HUDEP-2 (cell line): ENCODE data around the gene NCAM1.

Source experiments
- DNase-seq, 76 experiments: peaks; one replicate each; lab custom pipeline; 2025; ENCODE audit not compliant: unreplicated experiment in 76 of 76; lab: John Stamatoyannopoulos, UW

NCAM1 gene

GRCh38 chr11:113121746-113122145 is 160.5 kb downstream of the NCAM1 start:
- no peak for DNase-seq

- DNase-seq: no peak
These were observed 162.8 kb downstream of the NCAM1 start for GRCh38 chr11:113124006-113124405.

GRCh38 chr11:113124578-113124977 is 163.4 kb downstream of the NCAM1 start:
- no peak for DNase-seq

GRCh38 chr11:113129261-113129992 is 168.2 kb downstream of the NCAM1 start:
- no peak for DNase-seq

- no peak for DNase-seq
These were observed 170.0 kb downstream of the NCAM1 start for GRCh38 chr11:113131036-113131775.

GRCh38 chr11:113133071-113133470 is 171.9 kb downstream of the NCAM1 start:
- no peak for DNase-seq

- DNase-seq: no peak
These were observed 173.4 kb downstream of the NCAM1 start for GRCh38 chr11:113134626-113135025.

- DNase-seq: no peak
These were observed 176.7 kb downstream of the NCAM1 start for GRCh38 chr11:113137713-113138529.

- no peak for DNase-seq
These were observed 177.5 kb downstream of the NCAM1 start for GRCh38 chr11:113138731-113139130.

- DNase-seq: no peak
These were observed 179.8 kb downstream of the NCAM1 start for GRCh38 chr11:113141010-113141409.

- no peak for DNase-seq
These were observed 181.3 kb downstream of the NCAM1 start for GRCh38 chr11:113142508-113142907.

GRCh38 chr11:113147249-113147648 is 186.0 kb downstream of the NCAM1 start:
- no peak for DNase-seq

- DNase-seq: no peak
These were observed 186.9 kb downstream of the NCAM1 start for GRCh38 chr11:113148076-113148475.

- DNase-seq: no peak
These were observed 187.4 kb downstream of the NCAM1 start for GRCh38 chr11:113148652-113149051.

GRCh38 chr11:113151521-113151920 is 190.3 kb downstream of the NCAM1 start:
- no peak for DNase-seq

- DNase-seq: no peak
These were observed 191.3 kb downstream of the NCAM1 start for GRCh38 chr11:113152500-113152899.

- DNase-seq: no peak
These were observed 192.6 kb downstream of the NCAM1 start for GRCh38 chr11:113153847-113154246.

- DNase-seq: no peak
These were observed 199.0 kb downstream of the NCAM1 start for GRCh38 chr11:113159988-113160807.

- no peak for DNase-seq
These were observed 199.5 kb downstream of the NCAM1 start for GRCh38 chr11:113160808-113161124.

- DNase-seq: no peak
These were observed 200.7 kb downstream of the NCAM1 start for GRCh38 chr11:113161711-113162591.
